Tibial nerve (tissue), 4 donors: ENCODE data around the gene GLYAT. TPM values are rescaled to one million over a fixed set of nuclear protein-coding genes. Genes with fewer than 3 reads are reported as not detected.

Source experiments
- DNase-seq, 2 donors: peaks; one replicate each; pipeline ENCODE4 v3.0.0-alpha.2; 2019; ENCODE audit warnings: low spot score in 2 of 2
- H3K27ac ChIP-seq, 4 donors: fragments of 200-600 bp; sonication (generic) in 3 of 4; one replicate each; pipeline ENCODE4 v1.5.1; 2017 to 2019; ENCODE audit warnings: mild to moderate bottlenecking in 1 of 4
- H3K27me3 ChIP-seq, 2 donors: fragments of 200-600 bp; sonication (generic) in 1 of 2; one replicate each; pipeline versions ENCODE4 v1.5.1 to v1.6.0; 2017 to 2019
- H3K36me3 ChIP-seq, 3 donors: fragments of 200-600 bp; sonication (generic); one replicate each; pipeline ENCODE4 v1.5.1; 2018 to 2019
- H3K4me1 ChIP-seq, 4 donors: fragments of 200-600 bp; sonication (generic) in 3 of 4; one replicate each; pipeline ENCODE4 v1.5.1; 2017 to 2019
- H3K4me3 ChIP-seq, 4 donors: fragments of 200-600 bp; sonication (generic) in 3 of 4; one replicate each; pipeline ENCODE4 v1.5.1; 2017 to 2019; ENCODE audit warnings: mild to moderate bottlenecking in 1 of 4, moderate library complexity in 1 of 4
- H3K9me3 ChIP-seq, 4 donors: fragments of 200-600 bp; sonication (generic) in 3 of 4; one replicate each; pipeline ENCODE4 v1.5.1; 2017 to 2019
- CTCF ChIP-seq, 5 experiments: fragments of 200-600 bp in 3 of 5; fragments of 450-650 bp in 2 of 5; sonication (generic) in 3 of 5; IDR thresholded peaks; one replicate each; pipeline ENCODE4 v1.5.1; 2016 to 2019; ENCODE audit warnings: antibody characterized with exemption in 5 of 5, mild to moderate bottlenecking in 3 of 5, moderate library complexity in 2 of 5
- EP300 ChIP-seq, 2 donors: sonication (generic); formaldehyde crosslinking; IDR thresholded peaks; one replicate each; pipeline ENCODE4 v1.6.1; 2017; ENCODE audit warnings: antibody characterized with exemption in 2 of 2, mild to moderate bottlenecking in 1 of 2
- POLR2A ChIP-seq, 2 donors: fragments of 450-650 bp; IDR thresholded peaks; one replicate each; pipeline ENCODE4 v1.6.1; 2017; ENCODE audit warnings: antibody characterized with exemption in 2 of 2, mild to moderate bottlenecking in 2 of 2, moderate library complexity in 2 of 2
- WGBS, 2 donors: methylation state at CpG; one replicate each; pipeline ENCODE4 v1.1.5; 2018; 5-methylcytosine and 5-hydroxymethylcytosine counted together
- total RNA-seq, 4 donors: library from RNA; depleted of rRNA; stranded (reverse); fragments of >200 nt; gene quantifications; one replicate each; pipeline ENCODE4 v1.1.0, GENCODE V29; 2016

The GLYAT gene
- total RNA-seq, 4 donors from 2014 or later, result 0.66 to 1.7 TPM; not detected in 2

DNA sequence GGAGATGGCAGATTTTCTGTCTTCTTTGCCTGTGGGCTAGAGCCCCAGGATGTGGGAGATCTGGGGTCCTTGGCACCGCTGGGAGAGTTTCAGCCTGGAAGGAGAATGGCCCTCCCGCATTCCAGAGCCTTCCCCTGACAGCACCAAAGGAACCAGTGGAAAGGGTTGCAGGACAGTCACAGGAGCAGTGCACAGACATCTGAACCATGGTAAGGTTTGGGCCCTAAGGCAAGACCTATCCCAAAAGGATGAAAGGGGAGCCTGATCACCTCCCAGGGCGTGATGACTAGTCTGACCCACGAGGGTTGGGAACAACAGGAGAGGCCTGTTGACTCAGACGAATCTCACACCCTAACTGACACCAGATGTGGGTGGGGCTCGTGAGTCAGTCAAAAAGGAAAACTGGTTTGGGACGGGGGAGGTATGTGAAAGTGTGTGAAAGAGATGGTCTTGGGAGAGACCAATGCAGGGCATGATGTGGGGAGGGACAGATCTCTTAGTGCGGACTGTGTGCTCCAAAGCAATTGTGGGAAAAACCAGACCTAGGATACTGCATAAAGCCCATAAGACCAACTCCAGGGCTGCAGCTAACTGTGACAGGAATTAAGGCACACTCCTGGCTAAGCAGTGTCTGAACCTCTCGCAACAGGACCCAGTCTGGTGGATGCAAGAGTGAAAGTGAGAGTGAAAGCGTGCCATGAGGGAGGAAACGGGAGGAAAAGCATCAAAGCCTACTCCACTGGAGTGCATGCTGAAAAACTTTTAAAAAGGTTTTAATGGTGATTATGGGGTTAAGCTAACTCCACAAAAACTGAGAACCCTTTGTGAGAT, 39.1 kb upstream of the GLYAT start:
- H3K9me3 ChIP-seq, result no peaks in the 10 kb centered on the region
- H3K27ac ChIP-seq, result no peak overlapping the region
- no peak overlapping the region for H3K4me3 ChIP-seq
- DNase-seq, result no peak
- no peak for TF ChIP-seq EP300 (IDR thresholded peaks at IDR 0.05)
- TF ChIP-seq CTCF (IDR thresholded peaks at IDR 0.05), result no peak
- TF ChIP-seq POLR2A (IDR thresholded peaks at IDR 0.05), result no peak
- no peaks in the 10 kb centered on the region for H3K27me3 ChIP-seq
- H3K36me3 ChIP-seq, result no peaks in the 10 kb centered on the region
- no peaks in the 10 kb centered on the region for H3K4me1 ChIP-seq
- WGBS, 2 donors, result 77 to 79% methylated on average over 11 of the region's 11 CpGs

- TF ChIP-seq POLR2A (IDR thresholded peaks at IDR 0.05) (no peak), EP300 (IDR thresholded peaks at IDR 0.05) (no peak), CTCF (IDR thresholded peaks at IDR 0.05) (no peak)
- WGBS, 2 donors, result 81 to 91% methylated on average over 2 of the region's 2 CpGs
Measured at GRCh38 chr11:58770166-58770565, 38.4 kb upstream of the GLYAT start.

DNA sequence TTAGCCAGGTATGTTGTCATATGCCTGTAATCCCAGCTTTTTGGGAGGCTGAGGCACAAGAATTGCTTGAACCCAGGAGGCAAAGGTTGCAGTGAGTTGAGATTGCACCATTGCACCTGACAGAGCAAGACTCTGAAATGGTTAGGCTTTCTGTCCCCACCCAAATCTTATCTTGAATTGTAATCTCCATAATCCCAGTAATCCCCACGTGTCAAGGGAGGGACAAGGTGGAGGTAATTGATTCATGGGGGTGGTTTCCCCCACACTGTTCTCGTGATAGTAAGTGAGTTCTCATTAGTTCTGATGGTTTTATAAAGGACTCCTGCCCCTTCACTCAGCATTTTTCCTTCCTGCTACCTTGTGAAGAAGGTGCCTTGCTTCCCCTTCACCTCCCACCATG, 37.6 kb upstream of the GLYAT start:
- Histone ChIP-seq H3K9me3 (no peaks in the 10 kb centered on the region), H3K4me3 (no peak overlapping the region), H3K4me1 (no peaks in the 10 kb centered on the region), H3K27ac (no peak overlapping the region), H3K27me3 (no peaks in the 10 kb centered on the region), H3K36me3 (no peaks in the 10 kb centered on the region)
- TF ChIP-seq POLR2A (IDR thresholded peaks at IDR 0.05), result no peak
- no peak for TF ChIP-seq CTCF (IDR thresholded peaks at IDR 0.05)
- TF ChIP-seq EP300 (IDR thresholded peaks at IDR 0.05), result no peak
- 29 to 38% methylated on average over 2 of the region's 2 CpGs for WGBS, 2 donors
- no peak for DNase-seq

More at GRCh38 chr11:58770166-58770565, 38.4 kb upstream of the GLYAT start:
- Histone ChIP-seq H3K36me3 (no peaks in the 10 kb centered on the region), H3K9me3 (no peaks in the 10 kb centered on the region), H3K4me3 (no peak overlapping the region), H3K27me3 (no peaks in the 10 kb centered on the region), H3K27ac (no peak overlapping the region), H3K4me1 (no peaks in the 10 kb centered on the region)
- no peak for DNase-seq

GRCh38 chr11:58768137-58768536, 36.4 kb upstream of the GLYAT start:
- WGBS, 2 donors, result 55 to 59% methylated on average over 2 of the region's 2 CpGs
- no peaks in the 10 kb centered on the region for H3K4me1 ChIP-seq
- DNase-seq, result no peak
- no peak for TF ChIP-seq EP300 (IDR thresholded peaks at IDR 0.05)
- no peak for TF ChIP-seq CTCF (IDR thresholded peaks at IDR 0.05)
- TF ChIP-seq POLR2A (IDR thresholded peaks at IDR 0.05), result no peak
- H3K9me3 ChIP-seq, result no peaks in the 10 kb centered on the region
- no peaks in the 10 kb centered on the region for H3K27me3 ChIP-seq
- no peaks in the 10 kb centered on the region for H3K36me3 ChIP-seq
- H3K27ac ChIP-seq, result no peak overlapping the region
- no peak overlapping the region for H3K4me3 ChIP-seq

- WGBS, 2 donors, result 40 to 45% methylated on average over 1 of the region's 1 CpG
Measured at GRCh38 chr11:58765078-58765477, 33.3 kb upstream of the GLYAT start.

More at GRCh38 chr11:58765078-58765477, 33.3 kb upstream of the GLYAT start:
- no peak for DNase-seq
- no peaks in the 10 kb centered on the region for H3K4me1 ChIP-seq
- no peak overlapping the region for H3K27ac ChIP-seq
- no peaks in the 10 kb centered on the region for H3K27me3 ChIP-seq
- H3K9me3 ChIP-seq, result no peaks in the 10 kb centered on the region
- TF ChIP-seq POLR2A (IDR thresholded peaks at IDR 0.05) (no peak), EP300 (IDR thresholded peaks at IDR 0.05) (no peak), CTCF (IDR thresholded peaks at IDR 0.05) (no peak)
- no peak overlapping the region for H3K4me3 ChIP-seq
- H3K36me3 ChIP-seq, result no peaks in the 10 kb centered on the region
